8988T (cell line): ENCODE measurements around the gene PDE2A.

Experiments used
- DNase-seq: peaks from one replicate; pipeline ENCODE4 v3.0.0; 2011

Gene PDE2A

DNA sequence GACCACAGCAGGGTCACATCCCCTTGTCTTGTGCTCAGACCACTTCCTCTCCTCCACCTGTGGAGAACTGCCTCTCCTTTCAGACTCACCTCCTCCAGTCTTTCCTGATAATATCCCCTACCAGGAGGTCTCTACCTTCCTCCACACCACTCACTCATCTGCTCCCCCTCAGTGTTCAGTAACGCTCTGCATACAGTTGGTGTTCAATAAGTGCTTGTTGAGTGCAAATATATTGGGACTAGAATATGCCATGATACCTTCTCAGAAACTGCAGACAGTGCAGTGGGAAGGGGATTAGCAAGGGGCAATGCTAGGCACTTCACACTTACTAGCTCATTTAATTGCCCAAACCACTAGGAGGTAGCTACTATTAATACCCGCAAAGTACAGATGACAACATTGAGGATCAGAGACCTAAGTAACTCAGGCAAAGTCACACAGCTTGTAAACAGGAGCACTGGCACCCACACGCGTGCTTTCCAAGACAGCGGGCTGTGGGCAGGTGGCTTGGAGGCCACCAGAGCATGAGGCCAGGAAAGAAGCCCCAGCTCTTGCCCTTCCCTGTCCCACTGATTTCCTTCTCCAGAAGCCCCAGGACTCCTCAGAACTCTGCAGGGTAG is 8.1 kb upstream of the PDE2A start:
- no peak for DNase-seq

DNA sequence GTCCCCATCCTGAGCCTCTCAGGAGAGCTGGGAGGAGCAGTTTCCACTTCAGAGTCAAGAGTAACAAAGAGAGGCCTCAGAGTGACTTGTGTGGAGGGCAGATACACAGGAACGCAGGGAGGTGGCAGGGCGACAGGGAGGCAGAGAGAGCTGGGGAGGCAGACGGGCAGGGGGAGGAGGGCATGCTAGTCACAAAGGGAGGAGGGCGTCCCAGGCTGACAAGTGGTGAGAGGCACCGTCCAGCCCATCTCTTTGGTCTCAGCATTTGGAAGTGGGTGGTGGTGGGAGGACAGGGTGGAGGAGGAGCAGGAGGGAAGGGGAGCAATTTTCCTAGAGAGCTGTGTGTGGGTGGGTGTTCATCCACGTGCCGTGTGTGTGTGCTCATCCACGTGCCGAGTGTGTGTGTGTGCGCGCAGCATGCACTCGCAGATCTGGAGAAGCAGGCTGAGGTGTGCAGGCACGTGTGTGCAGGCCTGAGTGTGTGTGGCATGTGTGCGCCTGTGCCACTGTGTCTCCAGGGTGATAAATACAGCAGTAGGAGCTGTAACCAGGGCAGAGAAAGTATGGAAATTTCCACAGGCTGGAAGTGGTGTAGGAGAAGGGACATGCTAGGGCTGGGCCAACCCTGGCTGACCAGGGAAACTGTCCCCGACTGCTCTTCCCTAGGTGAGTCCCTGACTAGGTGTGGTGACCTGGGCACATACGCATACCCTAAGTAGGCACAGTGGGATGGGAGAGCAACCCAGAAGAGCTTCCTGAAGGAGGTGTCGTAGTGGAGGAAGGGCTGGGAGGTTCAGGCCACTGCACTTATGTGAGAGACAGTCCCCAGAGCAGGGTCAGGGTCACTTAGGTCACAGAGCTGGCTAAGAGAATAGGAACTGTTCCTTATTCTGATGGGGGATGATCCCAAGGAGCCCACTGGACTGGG is 7.3 kb upstream of the PDE2A start:
- no peak for DNase-seq

DNA sequence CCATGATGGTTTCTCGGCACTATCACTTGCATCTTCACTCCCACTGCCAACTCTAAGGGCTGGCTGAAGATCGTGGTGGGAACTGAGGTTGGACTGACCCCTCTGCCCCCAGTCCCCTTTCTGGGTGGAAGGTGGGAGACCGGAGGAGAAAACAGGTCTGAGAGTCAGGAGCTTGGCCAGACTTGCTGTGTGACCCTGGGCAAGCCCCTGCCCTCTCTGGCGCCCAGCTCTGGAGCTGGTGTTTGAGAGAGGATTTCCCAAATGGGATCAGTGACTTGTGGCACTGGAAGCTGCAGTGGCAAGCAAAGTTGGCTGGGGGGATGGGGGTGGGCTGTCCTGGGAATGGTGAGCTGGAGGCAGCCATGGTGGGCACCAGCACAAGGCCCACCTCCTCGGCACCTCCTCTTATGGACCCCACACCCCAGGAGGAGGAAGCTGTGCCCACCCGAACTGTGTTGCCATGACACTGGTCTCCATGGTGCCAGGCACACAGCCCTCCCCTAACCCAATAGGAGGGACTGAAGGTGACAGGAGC is 6.5 kb upstream of the PDE2A start:
- DNase-seq, result no peak

DNA sequence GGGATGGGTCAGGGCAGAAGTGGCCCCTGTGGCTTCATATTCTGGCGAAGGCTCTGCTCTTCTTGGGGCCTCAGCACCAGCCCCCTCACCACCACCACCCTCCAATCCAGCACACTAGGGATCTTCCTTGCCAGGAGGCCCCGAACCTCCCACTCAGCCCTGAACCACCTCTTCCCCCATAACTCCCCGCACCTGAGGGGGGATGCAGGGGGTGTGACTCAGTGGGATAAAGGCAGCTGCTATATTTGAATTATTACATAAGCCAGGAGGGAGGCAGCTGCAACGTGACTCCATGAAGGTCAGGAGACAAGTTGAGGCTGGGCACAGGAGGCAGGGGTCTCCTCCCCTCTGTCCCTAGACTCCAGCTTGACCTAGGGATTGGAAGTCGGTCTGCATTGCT is 5.6 kb upstream of the PDE2A start:
- no peak for DNase-seq

DNA sequence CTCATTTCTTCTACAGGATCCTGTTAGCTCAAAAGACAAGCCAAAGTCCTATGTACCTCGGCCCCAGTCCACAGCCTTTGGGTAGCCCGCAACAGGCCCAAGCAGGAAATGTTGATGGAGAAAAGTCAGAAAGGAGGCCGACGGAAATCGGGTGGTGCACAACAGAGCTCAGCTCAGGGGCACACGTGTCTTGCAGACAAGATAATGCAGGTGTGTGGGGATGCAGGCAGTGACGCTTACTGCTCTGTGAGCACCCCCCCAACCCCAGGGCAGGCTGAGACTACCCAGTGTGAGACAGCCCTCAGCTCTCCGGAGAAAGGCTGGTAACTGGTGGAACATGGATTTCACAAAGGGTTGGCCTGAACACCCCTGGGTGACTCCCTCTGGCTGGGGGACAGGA is 4.3 kb upstream of the PDE2A start:
- DNase-seq, result no peak

DNA sequence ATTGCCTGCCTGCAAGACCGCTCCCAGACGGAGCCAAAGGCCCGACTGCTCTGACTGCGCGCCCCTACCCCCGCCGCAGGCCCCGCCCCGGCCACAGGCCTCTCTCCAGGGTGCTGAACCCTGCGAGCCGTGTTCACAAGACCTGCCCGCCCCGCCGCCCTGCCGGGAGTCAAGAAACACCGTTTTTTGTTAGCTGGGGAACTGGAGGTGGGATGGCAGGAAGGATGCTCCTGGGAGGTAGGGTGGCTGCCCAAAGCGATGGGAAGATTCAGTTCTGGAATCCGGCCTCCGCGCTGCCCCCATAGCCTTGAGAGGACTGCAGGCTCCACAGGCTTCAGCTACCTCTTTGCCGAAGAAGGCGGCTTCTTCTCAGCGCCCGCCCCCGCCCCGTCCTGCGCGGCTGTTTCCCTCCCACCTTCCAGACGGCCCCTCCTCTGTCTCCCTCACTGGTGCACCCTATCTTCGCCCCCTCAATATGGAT is 2.7 kb upstream of the PDE2A start:
- DNase-seq, result peak; percentile 78

DNA sequence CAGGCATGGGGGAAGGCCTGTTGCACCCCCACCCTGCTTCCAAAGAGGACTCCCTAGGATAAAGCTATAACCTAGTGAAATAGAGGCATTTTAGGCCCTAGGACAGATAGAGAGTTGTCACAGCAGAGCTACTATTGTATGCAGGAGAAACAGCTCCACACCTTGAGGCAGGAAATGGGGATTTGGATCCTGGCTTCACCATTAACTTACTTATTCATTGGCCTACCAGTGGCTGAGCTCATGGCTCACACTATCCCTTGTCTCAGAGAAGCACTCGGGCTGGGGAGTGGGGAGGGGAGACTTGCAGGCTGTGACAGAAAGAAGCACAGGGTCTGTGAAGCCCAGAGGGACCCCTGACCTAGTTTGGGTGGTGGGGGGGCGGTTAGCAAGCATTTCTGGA is 999 bp upstream of the PDE2A start:
- DNase-seq, result no peak

DNA sequence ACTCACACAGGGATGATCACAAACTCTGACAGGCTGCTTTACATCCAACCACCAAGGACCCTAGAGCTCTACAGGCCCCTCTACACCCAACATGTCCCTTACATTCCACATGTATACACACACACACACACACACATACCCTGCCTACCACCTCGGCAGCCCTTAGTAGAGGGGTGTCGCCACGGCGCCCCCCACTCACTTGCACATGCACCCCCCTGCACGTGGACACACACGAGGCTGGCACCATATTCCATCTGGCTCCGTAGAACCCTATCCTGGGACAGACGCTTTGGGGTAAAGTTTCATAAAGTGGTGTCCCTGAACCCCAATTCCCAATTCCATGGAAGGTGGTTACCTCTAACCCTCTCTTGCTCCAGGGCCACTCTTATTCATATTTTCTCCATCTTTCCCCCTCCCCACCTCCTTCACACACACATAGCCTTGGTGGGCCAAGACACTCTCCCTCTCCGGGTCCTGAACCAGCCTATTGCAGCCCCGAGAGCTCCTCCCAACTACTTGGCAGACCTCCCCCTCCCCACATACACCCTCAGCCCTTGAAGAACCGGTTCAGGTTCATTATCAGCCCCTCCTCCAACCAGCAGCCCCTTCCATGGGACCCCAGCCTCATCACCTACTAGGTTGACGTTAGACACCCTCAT is 809 bp downstream of the PDE2A start:
- DNase-seq, result no peak

DNA sequence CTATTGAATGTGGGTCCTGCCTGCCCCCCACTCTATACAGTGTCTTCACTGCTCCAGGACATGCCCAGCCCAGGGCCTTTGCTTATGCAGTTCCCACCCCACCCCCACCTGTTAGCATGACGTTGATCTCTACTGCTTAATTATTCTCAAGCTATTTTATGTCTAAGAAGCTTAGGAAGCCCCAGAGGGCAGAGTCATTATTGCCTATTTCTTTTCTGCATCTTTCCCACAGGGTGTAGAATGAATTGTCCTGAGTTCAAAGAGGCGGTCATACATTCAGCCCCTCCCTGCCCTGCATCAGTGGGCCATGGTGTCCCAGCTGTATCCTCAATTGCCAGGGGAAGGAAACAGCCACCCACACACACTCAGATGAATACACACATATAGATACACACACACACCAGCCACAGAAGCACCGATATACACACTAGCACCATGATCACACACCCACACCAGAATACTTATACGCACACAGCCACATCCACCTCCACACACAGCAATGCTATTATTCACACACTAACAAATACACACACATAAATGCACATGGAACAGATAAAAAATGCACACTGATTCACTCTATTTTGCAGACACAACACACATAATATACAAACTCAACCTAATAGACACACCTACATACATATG is 1.5 kb downstream of the PDE2A start:
- no peak for DNase-seq

DNA sequence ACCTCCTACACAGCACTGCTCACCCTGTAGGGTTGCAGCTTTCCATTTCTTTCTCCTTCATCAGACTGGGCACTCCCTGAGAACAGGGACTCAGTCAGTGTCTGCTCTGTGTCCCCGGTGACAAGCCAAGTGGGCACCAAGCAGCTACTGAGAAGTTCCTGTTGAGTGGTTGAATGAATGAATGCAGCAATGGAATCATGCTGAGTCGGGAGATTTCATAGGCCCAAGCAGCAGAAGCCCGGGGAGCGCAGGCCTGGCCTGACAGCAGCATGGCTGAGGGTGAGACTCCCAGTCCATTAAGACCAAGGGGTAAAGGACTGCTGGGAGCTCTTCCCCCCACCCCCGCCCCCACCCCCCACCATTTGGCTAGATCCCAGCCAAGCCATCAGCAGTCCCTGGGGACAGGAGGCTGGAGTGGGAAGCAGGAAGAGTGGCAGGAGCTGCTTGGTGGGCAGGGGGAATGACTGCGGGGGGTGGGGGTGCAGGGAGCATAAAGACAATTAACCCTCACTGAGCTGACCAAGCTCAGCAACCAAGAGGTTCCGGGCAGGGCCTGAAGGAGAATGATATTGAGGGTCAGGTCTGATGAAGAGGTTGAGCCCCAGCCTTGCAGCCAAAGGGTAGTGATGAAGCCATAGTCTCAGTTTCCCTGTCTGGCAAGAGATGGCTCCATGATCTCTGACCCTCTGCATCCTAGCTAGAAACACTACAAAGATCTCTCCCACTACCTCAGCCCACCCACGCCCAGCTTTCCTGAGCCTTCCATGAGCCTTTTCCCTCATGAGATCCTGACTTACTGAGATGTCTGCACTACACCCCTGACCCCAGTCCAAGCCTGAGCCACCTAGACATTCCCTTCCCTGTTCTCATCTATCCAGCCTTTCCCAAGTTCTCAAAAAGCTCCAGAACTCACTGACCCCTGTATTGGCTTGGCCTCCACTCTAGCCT is 2.8 kb downstream of the PDE2A start:
- DNase-seq, result no peak

DNA sequence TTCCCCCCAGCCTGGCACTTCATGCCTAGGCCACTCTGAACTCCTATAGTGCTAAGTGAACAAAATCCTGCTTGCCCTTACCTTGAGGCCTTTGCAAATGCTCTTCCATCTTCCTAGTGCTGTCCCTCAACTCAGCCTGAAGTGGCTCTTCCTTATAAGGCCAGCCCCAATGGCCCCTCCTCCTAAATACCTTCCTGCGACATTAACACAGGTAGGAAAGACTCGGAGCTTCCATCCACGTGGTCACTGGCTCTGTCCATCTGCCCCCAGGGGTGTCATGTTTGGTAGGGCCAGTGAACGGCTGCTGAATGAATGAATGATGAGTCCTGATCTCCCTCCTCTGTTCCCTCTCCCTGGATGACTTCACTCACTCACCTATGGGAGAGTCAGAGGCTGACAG is 4.2 kb downstream of the PDE2A start:
- DNase-seq, result no peak

DNA sequence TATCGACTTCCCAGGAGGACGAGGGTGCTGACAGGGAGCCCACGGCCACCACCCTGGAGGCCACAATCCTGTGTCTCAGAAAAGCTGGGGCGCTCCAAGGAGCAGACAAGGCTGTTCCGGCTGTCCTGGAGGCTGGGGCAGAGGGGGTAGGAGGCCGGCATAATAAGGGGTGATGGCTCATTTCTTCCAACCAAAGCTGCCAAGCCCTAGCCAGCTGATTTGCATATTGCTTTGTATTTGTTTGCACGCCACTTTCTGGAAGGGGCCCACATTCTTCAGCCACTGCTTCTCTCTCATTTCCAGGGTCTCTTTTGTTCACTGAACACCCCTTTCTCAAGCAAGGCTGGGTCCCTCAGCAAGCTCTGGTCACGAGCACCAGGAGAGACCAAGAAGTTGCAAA is 4.7 kb downstream of the PDE2A start:
- no peak for DNase-seq

DNA sequence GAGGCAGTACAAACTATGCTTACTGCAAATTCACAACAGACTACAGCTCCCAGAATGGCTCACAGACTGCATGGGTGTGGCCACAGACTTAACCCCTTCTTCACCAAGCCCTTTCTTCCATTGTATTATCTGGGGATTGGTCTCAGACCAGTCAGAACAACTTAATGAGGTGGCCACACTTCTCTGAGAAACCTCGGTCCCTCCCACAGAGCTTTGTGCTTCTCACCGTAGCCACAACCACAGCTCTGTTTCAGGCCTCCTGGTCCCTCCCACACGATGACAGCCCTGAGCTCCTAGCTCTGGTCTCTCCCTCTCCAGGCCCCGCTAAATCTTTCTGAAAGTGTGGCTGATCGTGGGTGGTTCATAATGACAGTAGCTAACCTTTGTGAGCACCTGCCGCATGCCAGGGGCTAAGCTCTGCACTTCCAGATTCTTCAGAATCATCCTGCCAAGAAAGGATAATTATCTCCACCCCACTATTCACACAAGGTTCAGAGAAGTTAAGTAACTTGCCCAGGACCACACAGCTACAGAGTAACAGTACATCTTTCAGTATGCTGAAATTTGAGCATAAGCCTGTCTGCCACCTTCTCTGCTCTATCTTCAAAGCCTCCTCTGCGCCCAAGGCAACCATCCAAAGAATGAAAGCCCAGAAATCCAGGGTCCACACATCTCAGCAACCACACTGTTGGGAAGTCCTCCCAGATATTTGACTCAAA is 5.4 kb downstream of the PDE2A start:
- no peak for DNase-seq

DNA sequence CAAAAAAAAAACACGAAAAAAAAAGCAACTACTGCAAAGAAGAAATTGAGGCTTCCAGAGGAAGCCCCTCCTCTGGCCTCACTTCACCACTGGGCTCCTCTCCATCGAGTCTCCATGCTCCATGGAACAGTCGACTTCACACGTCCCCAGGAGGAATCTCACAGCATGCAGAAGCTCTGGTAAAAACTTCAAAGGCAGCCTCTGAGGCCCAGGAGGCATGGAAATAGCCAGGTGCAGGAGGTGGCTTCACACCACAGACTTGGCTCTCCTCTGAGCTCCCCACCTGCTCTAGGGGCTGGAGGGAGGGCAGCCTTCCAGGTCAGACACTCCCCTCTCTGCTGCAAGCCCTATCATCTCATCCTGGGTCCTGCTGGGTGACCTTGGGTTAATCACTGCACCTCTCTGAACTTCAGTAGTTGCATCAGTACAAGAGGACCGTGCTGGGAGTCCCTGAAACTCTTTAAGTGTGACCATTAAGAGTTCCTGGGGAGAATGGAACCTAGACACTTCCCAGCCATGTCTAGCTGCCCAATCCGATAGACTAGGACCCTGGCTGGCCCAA is 8.2 kb downstream of the PDE2A start:
- no peak for DNase-seq

DNA sequence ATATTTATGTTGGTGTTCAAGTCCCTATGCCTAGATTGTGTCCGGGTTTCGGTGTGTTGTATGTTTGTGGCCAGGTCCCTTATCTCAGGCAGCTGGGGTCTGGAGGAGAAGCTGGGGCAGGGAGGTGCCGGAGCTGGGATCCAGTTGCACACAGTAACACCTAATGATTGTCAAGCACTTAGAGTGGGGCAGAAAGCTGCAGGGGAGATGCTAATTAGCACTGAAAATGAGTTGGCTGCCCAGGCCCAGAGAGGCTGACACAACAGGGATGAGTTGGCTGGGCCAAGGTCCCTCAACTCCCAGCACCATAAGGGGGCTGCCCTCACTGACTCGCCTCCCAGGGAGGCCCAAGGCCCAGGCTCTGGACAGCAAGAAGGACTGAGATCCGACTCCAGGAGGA is 12.2 kb downstream of the PDE2A start:
- DNase-seq, result no peak

DNA sequence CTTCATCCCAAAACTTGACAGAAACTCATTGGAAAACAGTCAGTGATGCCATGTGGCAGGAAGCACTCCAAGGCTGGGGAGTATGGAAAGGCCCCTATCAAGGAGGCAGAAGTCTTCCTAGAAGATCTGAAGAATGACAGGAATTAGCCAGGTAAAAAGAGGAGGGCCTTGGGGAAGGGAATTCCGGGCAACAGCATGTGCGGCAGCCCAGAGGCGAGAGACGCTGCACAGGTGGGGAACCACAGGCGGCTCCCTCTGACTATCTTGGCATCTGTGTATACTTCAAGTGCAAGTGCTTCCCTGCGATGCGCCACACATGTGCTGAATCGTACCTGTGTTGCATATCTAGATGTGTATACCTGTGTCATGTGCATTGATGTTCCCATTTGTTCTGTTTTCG is 12.7 kb downstream of the PDE2A start:
- no peak for DNase-seq

DNA sequence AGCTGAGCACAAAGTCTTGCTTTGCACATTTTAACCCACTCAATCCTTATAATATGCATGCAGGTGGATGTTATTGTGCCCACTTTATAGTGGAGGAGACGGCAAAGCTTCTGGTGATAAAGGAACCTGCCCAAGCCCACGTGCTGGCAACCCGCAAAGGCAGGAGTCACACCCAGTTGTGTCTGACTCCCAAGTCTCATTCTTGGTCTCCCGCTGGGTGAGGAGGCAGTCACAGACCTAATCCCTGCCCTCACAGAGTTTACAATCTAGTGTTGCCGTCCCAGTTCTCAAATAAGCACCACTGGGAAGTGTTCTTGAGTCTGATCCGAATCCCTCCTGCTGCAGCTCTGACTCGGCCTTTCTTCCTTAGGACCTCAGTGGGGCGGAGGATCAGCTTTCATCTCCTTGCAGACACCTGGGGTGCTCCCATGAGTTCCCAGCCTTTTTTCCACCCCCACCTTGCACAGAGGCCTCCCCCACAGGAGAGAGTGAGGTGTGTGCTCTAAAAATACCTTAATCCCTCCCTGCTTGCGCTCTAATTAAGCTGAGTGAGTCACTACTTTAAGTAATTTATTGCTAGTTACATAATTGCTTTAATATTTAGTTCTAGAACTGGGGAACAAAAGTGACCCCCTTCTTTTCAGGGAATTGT is 15.1 kb downstream of the PDE2A start:
- no peak for DNase-seq

DNA sequence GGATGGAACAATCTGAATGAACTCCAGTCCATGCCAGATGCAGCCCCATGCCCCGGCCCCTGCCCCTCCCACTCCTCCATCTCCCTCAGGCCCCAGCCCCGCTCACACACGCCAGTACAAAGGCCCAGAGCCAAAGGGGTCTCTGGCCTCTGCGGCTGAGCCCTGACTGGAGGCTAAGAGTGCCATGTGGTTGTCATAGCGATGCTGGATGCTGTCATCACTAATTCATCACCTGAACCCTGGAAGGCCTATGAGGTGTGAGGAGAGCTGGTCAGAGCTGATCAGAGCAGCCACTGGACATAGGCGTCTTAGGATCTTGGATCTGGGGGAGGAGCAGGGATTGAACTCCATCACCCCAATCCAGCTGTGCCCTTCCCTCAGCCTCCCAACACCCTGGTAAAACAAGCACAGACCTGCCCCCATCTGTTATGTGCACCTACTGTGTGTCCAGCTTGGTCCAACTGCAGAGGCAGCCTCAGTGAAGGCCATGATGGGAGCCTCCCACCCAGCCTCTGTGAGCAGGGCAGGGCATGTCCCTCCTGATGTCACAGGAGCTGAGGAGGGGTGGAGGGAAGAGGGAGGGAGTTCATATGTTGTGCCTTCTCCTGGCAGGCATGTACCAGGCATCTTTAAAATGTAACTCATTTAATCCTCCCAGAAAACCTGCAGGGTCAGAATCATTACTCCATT is 16.7 kb downstream of the PDE2A start:
- DNase-seq, result no peak

DNA sequence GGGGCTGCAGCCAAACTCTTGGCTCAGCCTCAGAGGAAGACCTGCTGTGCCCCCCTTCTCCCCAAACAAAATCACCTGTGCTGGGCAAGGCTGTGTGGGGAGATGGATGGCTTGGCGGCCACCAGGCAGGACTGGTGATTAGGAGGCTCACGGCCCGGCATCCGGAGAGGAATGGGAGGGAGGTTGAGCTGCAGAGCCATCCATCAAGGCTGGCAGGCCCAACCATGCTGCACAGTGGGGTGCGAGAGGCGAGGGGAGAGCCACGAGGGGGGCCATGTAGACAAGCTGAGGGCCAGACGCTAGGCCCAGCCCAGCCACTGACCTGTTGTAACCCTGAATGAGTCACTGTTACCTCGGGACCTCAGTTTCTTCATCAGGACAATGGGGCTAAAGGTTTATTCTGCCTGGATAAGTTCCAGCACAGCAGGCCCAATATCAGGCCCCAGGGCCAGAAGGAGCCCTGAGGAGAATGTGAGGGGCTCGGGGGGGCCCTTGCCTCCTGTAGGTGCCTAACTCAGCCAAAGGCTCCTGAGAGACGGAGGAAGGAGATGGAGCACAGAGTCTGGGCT is 18.2 kb downstream of the PDE2A start:
- DNase-seq, result no peak
